ENCODE data around the gene DHX8.
A peak's percentile ranks its signal among the peaks of the same experiment; 100 is the strongest.
"Not testable (repeated sequence)": the region's sequence is repeated elsewhere in the genome, so short reads cannot be mapped to it uniquely, and the experiment has no call there.

The DHX8 gene

DNA sequence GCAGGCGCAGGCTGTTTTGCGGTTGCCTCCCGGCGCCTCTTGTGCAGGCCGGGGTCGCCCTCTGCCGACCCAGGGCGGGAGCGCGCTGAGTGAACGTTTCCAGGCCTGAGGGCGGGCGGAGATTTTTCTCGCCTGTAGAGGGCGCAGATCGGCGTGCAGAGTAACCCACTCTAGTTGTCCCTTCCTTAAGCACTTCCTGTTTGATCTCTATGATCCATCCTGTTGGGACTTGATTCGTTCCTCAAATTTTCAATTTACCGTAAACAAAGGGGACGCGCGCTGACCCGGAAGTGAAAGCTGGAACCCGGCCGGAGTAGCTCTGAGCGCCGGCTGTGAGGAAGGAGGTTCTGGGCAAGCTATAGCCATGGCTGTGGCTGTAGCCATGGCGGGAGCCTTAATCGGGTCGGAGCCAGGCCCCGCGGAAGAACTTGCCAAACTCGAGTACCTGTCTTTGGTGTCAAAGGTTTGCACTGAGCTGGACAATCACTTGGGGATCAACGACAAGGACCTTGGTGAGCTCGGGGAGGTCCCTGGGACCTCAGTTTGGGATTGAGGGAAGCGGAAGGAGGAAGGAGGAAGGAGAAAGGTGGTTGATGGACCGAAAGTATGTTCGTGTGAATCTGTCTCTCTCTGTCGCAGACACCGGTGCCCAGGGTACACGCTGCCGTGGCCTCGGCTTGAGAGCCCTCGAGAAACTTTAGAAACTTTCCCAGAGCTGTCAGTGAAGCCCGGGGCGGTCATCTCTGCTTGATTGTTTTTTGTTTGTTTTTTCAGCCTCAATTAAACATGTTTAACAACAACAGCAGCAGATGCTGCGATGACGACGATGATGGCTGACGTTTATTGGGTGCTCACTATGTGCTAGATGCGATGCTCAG is at the start of gene DHX8:
DHX8 (plus strand) TSS at position 302 of the 878 bp plus-strand sequence; CDS start at position 365, 63 bp downstream.
- peak; percentile 97 to 99 for DNase-seq

DNA sequence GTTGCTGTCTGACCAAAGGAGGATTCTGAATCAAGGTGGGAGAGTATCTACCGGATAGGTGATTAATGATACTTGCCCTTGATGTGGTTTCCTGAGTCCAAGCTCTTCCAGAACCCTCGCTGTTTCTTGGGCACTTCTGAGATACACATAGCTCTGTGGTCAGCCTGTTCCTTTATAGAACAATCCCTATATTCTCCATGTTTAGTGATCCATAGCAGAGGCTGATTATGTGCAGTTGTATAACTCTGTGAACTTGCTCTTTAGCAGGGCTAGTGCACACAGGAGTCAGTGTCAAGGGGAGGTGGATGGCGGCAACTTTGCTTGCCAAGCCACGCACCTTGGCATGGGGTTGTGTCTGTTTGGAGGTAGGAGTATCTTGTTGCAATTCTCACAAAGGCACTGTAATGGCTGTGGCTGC is 48.9 kb upstream of the DHX8 start:
- no peak for DNase-seq

DNA sequence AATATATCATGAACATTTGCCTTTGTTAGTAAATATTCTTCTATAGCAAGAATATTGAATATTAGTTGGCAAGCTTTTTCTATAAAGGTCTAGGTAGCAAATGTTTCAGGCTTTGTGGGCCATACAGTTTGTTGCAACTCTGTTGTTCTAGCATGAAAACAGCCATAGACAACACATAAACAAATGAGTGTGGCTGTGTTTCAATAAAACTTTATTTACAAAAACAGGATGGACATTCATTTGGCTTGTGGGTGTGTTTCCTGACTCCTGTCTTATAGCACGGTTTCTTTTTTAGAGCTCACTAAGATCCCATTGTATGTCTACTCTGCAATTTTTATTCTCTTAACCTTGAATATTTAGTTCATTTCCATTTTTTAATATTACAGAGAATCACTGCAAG is 46.0 kb upstream of the DHX8 start:
- no peak for DNase-seq

DNA sequence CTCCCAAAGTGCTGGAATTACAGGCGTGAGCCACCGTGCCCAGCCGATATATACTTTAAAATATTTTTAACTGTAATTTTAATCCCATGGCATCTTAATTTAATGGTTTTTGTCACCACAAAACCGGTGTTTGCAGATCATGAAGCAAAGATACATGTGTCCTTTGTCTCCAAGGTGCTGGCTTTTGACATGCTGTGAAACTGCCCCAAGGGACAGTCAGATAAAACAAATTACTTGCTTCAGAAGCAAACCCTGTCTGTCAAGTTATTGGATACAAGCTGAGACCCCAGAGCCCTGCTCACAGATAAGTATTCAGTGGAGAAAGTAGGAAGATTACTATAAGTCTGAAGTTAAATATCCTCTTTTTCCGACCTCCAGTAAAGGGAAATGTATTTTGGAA is 45.1 kb upstream of the DHX8 start:
- DNase-seq, result no peak

DNA sequence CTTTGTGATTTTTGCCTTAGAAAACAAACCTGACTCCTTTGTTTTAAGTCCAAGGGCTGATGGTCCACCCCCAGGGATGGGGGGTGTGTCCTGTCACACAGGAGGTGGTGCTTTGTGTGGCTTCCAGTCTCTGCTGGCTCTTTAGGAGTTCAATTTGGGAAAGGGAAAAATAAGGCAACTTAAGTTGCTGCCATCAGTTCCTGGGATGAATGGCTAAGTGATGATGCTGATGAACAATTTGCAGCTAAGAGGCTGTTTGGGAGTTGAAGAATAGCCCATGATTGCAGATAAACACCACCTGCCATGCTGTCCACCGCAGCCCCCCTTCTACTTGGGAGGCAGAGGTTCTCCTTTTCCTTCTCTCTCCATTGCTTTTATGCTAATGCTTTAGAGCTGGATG is 44.7 kb upstream of the DHX8 start:
- DNase-seq, result no peak

DNA sequence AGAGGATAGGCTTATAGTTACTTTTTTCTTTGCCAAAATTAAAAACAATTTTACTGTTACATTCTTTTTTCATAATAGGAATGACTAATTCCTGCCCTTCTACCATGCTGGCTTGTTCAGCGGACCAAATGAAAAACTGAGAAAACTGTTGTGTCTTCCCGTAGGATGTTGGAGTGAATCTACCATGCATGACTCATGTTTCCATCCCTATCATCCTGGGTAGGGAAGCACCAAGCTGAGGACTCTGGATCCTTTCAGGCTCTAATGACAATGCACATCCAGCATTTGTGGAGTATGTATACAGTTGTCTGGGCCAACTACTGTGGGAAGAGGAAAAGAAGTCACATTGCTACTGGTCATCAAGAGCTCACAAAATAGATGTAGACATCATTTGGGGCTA is 41.1 kb upstream of the DHX8 start:
- DNase-seq, result no peak

DNA sequence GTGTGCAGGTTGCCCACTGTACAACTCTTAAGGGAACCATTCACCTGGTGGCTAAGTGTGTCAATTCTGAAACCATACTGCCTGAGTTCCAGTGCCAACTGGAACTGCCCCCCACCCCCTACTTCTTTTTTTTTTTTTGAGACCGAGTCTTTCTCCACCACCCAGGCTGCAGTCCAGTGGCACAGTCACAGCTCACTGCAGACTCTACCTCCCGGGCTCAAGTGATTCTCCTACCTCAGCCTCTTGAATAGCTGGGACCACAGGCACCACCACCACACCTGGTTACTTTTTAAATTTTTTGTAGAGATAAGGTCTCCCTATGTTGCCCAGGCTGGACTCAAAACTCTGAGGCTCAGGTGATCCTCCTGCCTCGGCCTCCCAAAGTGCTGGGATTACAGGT is 40.4 kb upstream of the DHX8 start:
- no peak for DNase-seq

DNA sequence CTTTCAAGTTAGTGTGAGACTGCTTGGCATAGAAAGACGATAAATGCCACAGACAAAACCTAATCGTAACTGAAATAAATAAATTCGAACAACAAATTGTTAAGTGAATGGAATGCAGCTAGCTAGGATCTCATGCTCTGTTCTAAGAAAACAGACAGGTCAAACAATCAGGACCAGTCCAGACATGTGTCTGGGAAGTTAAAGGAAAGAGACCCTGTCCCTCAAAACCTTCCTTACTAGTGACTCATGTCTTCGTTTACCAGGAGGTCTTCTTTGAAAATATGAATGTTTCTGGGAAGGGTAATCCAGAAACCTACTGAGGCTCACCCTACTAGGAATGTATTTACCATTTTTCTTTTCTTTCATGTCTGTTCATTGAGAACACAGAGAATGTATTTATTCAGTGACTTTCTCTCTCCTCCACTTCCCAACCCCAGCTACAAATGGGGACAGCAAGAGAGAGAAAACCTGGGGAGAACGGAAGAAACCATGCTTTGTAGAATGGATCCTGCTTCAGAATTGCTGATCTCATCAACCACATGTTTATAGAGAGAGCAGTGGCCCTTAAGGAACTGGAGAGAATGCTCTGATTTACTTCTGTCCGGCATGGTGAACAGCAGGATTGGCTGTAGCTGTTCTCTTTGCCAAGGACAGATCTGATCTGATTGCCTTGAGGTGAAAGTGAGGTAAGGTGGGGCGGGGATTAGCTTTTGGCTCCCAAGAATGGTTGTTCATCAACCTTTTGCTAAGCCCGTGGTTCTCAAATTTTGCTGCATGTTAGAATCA is 39.4 kb upstream of the DHX8 start:
- DNase-seq, result no peak

DNA sequence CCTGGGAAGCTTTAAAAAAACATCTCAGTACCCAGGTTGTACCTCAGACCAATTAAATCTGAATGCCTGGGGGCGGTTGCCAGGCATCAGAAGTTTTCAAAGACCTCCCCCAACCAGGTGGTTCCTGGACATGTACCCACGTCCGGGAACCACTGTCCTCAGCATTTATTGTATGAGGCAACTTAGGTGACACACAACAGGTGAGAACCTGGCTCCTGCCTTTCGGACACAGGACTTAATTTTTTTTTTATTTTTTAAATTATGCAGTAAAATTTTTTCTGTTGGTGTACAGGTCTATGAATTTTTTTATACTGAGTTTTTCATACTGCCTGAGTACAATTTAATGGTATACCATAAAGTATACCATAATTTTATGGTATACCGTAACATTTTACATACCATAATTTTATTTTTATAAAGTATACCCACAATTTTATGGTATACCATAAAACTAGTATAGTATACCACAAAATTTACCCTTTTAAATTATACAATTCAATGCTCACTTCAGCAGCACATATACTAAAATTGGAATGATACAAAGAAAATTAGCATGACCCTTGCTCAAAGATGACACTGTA is 38.7 kb upstream of the DHX8 start:
- DNase-seq, result no peak

DNA sequence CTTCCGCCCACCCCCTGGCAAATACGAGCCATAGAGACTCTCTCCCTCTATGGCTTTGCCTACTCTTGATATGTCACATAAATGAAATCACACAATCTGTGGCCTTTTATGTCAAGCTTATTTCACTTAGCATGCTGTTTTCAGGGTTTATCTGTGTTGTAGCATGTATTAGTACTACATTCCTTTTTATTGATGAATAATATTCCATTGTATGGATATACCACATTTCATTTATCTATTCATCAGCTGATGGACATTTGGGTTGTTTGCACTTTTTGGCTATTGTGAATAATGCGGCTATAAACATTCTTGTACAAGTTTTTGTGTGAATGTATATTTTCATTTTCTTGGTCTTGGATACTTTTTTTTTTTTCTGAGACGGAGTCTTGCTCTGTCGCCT is 37.0 kb upstream of the DHX8 start:
- DNase-seq, result no peak

DNA sequence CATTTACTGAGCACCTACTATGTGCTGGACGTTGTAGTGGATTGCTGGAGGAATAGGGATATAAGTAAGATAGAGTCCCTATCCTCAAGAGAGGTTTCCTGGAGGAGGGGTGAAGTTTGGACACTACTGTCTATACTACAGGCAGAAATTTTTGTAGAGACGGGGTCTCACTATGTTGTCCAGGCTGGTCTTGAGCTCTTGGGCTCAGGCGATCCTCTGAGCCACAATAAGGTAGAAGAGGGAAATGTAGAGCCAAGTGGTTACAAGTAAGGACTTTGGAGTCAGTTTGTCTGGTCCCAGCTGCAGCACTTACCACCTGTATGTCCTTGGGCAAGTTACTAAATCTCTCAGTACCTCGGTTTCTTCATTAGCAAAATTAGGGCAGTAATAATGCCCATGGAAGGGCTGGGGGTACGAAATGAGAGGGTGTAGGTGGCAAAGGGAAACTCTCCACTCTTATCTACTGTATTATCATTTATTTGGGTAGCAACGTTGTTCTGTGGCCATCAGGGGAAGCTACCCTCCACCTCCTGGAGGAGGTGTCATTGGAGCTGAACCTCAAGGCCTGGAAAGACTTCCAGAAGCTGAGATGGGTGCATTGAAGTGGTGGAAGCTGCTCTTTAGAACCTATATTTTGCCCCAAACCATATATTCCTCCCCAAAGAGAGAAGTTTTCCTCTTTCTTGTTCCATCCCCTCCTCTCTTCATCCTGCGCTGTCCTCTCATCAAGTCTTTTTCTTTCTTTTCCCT is 34.9 kb upstream of the DHX8 start:
- DNase-seq, result no peak

DNA sequence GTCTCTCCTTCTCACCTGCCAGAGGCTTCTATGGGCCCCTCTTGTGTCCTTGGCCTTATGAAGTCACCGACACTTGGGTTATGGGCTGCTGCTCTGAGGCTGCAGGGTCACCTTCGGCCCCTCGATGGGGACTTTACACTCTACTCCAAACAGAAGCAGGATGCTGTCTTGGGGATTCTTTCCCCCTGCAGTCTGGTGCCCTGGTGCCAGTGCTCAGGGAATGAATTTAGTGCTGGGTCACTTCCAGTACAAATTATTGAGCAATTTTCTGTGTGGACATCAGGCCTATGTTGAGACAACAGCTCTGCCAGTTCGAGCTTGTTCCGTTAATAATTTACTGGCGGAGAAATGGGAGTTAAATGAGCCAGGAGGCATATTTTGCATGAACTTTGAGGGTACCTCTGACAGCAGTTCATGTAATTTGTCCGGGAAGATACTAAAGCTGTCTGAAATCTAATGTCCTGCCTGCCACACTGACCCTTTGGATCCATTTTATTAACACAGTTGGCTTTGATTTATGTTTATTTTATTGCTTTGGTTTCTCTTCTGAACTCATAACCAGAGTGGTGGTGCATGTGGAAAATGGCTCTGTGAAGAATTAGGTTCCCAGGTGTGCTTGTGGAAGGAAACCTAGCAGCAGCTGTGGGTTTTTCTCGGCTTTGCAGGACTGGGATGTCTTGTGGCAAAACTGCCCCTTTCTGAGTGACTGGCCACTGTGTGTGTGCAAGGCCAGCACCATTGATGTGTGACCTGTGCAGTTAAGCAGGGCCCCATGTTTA is 34.1 kb upstream of the DHX8 start:
- DNase-seq, result no peak

DNA sequence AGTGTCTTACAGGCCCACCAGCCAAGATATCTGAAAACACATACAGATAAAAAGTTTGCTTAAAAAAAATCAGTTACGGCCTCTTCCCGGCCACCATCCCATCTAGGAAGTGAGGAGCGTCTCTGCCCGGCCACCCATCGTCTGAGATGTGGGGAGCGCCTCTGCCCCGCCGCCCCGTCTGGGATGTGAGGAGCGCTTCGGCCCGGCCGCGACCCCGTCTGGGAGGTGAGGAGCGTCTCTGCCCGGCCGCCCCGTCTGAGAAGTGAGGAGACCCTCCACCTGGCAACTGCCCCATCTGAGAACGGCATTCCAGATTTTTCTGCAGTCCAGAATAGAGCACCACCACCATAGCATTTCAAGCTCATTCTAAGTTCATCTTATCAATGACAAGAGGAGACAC is 33.0 kb upstream of the DHX8 start:
- DNase-seq, result not testable (repeated sequence)

DNA sequence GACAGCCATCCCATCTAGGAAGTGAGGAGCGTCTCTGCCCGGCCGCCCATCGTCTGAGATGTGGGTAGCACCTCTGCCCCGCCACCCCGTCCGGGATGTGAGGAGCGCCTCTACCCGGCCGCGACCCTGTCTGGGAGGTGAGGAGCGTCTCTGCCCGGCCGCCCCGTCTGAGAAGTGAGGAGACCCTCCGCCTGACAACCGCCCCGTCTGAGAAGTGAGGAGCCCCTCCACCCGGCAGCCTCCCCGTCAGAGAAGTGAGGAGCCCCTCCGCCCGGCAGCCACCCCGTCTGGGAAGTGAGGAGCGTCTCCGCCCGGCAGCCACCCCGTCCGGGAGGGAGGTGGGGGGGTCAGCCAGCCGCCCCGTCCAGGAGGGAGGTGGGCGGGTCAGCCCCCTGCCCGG is 32.0 kb upstream of the DHX8 start:
- not testable (repeated sequence) for DNase-seq

DNA sequence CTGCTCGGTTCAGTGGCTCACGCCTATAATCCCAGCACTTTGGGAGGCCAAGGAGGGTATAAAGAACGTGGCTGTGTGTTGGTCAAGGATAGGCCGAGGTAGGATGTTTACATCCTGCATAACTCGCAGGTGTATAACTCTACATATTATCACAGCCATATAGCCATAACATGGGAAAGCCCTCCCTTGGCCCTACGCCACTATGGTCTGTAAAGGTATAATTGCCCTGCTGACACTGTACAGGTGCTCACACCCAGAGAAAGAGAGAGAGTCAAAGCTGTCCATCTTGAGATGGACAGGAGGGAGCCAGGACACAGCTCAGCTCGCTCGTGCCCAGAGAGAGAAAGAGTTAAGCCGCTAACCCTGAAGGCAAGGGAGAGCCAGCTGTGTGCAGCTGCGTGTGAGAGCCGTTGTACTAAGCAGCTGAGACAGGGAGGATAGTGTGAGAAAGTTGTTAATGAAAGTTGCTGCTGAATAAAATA is 30.4 kb upstream of the DHX8 start:
- no peak for DNase-seq

DNA sequence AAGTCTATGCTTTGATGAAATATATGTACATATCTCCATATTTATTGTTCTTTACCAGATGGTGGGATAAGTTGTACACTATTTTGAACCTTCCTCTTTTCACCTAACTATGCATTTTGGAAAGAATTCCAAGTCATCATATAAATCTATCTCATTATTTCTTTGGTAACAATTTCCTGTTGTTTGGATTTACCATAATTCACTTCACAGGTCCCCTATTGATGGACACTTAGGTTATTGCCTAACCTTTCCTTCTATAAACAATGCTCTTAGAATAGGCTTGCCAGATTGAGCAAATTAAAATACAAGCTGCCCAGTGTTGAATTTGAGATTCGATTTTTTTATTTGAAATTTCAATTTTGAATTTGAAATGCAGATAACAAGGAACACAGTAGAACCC is 28.9 kb upstream of the DHX8 start:
- DNase-seq, result no peak

DNA sequence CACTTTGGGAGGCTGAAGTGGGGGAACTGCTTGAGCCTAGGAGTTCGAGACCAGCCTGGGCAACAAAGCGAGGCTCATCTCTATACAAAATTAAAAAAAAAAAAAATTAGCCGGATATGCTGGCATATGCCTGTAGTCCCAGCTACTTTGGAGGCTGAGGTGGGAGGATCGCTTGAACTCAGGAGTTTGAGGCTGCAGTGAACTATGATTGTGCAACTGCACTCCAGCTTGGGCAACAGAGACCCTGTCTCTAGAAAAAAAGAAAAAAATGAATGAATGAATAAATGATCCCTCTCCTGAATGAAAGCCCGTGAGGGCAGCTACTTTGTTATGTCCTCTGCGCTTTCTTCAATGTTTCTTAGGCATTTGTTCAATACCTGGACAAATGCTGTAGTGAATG is 27.7 kb upstream of the DHX8 start:
- no peak for DNase-seq

DNA sequence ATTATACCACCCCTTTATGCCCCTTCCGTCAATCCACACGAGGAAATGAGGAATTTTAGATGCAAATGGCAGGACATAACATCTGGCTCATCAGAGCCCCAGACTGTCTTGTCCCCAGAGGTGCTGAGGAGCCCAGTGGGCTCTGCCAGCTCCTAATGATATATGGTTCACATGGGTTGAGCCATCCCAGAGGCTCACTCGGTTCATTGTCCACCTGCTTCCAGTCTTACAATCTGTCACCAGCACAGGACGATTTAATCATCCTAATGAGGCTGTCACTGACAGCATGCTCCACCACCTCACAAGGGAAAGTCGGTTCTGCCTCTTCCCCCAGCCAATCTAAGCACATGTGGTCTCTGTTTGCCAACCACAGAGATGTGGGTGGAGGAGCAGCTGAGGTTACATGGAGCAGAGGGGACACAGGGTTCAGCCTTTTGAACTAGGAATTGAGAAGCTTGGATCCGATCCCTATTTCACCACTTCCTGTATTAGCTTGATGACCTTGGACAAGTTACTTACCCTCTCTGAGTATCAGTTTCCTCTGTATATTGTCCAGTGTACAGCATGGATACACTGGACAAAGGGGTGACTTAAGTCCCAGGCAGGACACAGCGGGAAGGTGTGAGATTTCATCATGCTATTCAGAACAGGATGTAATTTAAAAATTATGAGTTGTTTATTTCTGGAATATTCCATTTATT is 27.0 kb upstream of the DHX8 start:
- DNase-seq, result no peak

DNA sequence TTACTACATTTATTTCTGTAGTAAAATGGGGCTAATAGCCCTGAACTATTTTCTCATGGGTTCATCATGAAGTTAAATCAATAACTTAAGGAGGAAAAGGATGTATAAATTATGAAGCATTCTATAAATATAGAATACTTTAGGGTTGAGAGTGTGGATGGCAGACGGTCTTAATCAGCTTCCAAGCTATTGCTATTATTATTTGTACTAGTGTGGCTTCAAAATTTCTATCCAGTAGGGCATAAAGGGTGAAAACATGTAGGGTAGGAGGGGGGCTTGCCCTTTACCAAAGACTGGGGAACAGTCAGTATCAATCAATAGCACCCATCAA is 26.4 kb upstream of the DHX8 start:
- DNase-seq, result no peak

DNA sequence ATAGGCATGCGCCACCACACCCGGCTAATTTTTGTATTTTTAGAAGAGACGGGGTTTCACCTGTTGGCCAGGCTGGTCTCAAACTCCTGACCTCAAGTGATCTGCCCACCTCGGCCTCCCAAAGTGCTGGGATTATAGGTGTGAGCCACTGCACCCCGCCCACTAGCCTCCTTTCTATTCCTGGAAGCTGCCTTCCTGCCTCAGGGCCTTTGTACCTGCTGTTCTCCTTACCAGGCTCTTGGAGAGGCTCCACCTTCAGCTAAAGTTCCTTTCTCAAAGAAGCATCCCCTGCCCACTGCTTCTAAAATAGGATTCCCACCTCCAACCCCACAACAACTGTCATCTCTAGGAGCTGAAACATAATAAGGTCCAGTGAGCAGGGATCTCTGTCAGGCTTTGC is 23.9 kb upstream of the DHX8 start:
- not testable (repeated sequence) for DNase-seq

DNA sequence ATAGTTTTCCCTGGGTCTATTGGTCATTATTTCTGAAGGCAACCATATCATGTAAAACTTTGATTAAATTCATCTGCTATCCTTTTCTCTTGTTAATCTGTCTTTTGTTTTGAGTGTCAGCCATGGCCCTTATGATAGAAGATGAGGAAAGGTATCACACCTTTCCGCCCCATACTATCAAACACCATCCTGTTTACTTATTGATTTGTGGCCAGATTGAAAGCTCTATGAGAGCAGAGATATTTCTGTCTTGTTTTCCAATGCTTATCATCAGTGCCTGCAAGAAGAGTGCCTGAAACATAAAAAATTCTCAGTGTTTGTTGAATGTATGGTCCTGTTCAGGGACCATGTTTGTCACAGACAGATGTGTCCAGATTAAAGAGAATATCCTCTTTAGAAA is 22.6 kb upstream of the DHX8 start:
- DNase-seq, result no peak

DNA sequence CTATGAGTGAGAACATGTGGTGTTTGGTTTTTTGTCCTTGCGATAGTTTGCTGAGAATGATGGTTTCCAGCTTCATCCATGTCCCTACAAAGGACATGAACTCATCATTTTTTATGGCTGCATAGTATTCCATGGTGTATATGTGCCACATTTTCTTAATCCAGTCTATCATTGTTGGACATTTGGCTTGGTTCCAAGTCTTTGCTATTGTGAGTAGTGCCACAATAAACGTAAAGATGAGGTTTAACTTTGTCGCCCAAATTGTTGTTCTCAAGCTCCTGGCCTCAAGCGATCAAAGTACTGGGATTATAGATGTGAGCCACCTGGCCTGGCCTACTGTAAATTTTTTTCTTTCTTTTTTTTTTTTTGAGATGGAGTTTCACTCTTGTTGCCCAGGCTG is 21.2 kb upstream of the DHX8 start:
- DNase-seq, result not testable (repeated sequence)

Measured in CD4-positive, alpha-beta T cell treated with Interferon alpha-2 for 1 hour (primary cell).